CD4-positive, alpha-beta T cell treated with Interleukin-1 beta for 1 hour (primary cell): ENCODE results near the gene RS1.

Source experiments
- DNase-seq, 2 donors: peaks; one replicate each; pipeline ENCODE4 v3.0.0-alpha.2; 2020 to 2022

Gene RS1

DNA sequence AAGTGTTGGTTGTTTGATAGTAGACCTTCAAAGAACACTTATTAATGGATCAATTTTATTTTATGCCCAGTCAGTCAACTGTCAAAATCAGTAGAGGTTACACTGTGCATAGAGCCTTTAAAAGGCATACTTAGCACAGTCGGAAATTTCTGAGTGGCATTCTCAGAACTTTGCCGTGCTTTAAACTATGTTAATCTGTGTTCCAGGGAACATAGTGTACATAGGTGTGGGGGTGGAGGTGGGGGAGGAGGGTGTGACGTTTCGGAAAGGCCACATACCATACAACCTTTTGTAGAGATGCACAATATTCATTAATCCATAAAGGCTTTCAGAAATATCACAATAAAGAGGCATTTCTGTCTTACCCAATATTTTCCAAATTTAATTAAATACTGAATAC, 75.8 kb downstream of the RS1 start:
- DNase-seq = no peak

DNA sequence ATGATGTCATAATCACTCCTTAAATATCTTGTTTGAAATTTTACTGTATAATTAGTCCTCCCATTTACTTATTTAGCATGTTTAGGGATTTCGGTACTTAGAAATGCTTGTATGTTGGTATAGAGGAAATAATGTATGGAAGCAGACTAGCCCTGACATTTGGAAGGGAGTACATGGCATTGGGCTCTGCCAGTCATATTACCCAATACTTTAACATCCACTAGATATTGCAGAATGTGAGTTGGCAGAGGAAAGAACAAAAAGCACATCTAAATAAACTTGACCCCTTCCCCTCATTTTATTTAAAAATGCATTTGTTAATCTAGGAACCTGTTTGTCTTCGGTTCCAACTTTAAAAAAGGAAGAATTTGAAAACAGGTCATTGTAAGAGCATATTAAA, 77.8 kb downstream of the RS1 start:
- DNase-seq = no peak

- DNase-seq = no peak
Measured at GRCh38 chrX:18591834-18592233, 80.1 kb downstream of the RS1 start.
